OCI-LY7 (cell line): ENCODE measurements around the gene CSNK2A2.

Experiments
- CTCF ChIP-seq: fragments of 200-600 bp; sonication (generic); conservative IDR thresholded peaks from 2 replicates; pipeline ENCODE4 v1.5.1; 2014; ENCODE audit warnings: mild to moderate bottlenecking, antibody characterized with exemption, low read length, moderate library complexity, mixed read lengths
- EZH2phosphoT487 ChIP-seq: fragments of 200-600 bp; sonication (generic); IDR thresholded peaks from 2 replicates; pipeline ENCODE4 v1.6.1; 2018; ENCODE audit warnings: low read depth, borderline replicate concordance, mild to moderate bottlenecking, mixed run types, antibody characterized with exemption, low read length, moderate library complexity, mixed read lengths

GRCh38 chr16:58230259-58230658, 32.4 kb upstream of the CSNK2A2 start:
- TF ChIP-seq CTCF (no peak), EZH2phosphoT487 (no peak)
